PFSK-1 (cell line): ENCODE data around the gene MMP23B. TPM values are rescaled to one million over a fixed set of nuclear protein-coding genes. Genes with fewer than 3 reads are reported as not detected.

ENCODE experiments used
- FOXP2 ChIP-seq: optimal IDR thresholded peaks from 2 replicates; pipeline ENCODE3; 2011; ENCODE audit warnings: borderline replicate concordance, control low read depth, inconsistent platforms; ENCODE audit not compliant: insufficient read depth; ENCODE audit errors: extremely low read length, extremely low read depth
- POLR2AphosphoS5 ChIP-seq: IDR thresholded peaks from 2 replicates; pipeline ENCODE4 v1.6.1; 2012; ENCODE audit warnings: low read depth, mild to moderate bottlenecking, control low read depth, low read length, moderate library complexity
- SIN3A ChIP-seq: IDR thresholded peaks from 2 replicates; pipeline ENCODE4 v1.6.1; 2012; ENCODE audit warnings: mild to moderate bottlenecking, low read length, moderate library complexity, borderline replicate concordance; ENCODE audit not compliant: insufficient read depth
- TAF1 ChIP-seq: IDR thresholded peaks from 2 replicates; pipeline ENCODE4 v1.6.1; 2012; ENCODE audit warnings: low read length, control low read depth, borderline replicate concordance; ENCODE audit not compliant: insufficient read depth
- polyA plus RNA-seq: library from polyadenylated mRNA; unstranded; fragments of >200 nt; gene quantifications from one replicate; pipeline ENCODE4 v1.2.1, GENCODE V29; 2012; ENCODE audit warnings: low read depth, missing spikeins; ENCODE audit not compliant: insufficient read length
- TF ChIP-seq, protein P1 (sequence below), 2 experiments: IDR thresholded peaks; 2 replicates each; pipeline versions ENCODE4 v1.6.1 to v1.8.0; 2011 to 2012; ENCODE audit warnings: low read depth in 2 of 2, low read length in 2 of 2, control low read depth in 1 of 2, inconsistent platforms in 1 of 2, mild to moderate bottlenecking in 1 of 2, moderate library complexity in 1 of 2; ENCODE audit not compliant: insufficient read depth in 1 of 2

Gene MMP23B
- polyA plus RNA-seq: 3.4 TPM

GRCh38 chr1:1631782-1632420 lies at the start of gene MMP23B:
MMP23B (plus strand) TSS chr1:1632173; CDS start chr1:1632219, 46 bp downstream.
- no peak for TF ChIP-seq POLR2AphosphoS5
- no peak for TF ChIP-seq FOXP2
- TF ChIP-seq, protein P1, sequence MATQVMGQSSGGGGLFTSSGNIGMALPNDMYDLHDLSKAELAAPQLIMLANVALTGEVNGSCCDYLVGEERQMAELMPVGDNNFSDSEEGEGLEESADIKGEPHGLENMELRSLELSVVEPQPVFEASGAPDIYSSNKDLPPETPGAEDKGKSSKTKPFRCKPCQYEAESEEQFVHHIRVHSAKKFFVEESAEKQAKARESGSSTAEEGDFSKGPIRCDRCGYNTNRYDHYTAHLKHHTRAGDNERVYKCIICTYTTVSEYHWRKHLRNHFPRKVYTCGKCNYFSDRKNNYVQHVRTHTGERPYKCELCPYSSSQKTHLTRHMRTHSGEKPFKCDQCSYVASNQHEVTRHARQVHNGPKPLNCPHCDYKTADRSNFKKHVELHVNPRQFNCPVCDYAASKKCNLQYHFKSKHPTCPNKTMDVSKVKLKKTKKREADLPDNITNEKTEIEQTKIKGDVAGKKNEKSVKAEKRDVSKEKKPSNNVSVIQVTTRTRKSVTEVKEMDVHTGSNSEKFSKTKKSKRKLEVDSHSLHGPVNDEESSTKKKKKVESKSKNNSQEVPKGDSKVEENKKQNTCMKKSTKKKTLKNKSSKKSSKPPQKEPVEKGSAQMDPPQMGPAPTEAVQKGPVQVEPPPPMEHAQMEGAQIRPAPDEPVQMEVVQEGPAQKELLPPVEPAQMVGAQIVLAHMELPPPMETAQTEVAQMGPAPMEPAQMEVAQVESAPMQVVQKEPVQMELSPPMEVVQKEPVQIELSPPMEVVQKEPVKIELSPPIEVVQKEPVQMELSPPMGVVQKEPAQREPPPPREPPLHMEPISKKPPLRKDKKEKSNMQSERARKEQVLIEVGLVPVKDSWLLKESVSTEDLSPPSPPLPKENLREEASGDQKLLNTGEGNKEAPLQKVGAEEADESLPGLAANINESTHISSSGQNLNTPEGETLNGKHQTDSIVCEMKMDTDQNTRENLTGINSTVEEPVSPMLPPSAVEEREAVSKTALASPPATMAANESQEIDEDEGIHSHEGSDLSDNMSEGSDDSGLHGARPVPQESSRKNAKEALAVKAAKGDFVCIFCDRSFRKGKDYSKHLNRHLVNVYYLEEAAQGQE (IDR thresholded peaks at IDR 0.05; ENCODE audit: insufficient read depth in 1 of 2, low read depth in 2 of 2, low read length in 2 of 2): no peak
- no peak for TF ChIP-seq SIN3A
- no peak for TF ChIP-seq TAF1

DNA sequence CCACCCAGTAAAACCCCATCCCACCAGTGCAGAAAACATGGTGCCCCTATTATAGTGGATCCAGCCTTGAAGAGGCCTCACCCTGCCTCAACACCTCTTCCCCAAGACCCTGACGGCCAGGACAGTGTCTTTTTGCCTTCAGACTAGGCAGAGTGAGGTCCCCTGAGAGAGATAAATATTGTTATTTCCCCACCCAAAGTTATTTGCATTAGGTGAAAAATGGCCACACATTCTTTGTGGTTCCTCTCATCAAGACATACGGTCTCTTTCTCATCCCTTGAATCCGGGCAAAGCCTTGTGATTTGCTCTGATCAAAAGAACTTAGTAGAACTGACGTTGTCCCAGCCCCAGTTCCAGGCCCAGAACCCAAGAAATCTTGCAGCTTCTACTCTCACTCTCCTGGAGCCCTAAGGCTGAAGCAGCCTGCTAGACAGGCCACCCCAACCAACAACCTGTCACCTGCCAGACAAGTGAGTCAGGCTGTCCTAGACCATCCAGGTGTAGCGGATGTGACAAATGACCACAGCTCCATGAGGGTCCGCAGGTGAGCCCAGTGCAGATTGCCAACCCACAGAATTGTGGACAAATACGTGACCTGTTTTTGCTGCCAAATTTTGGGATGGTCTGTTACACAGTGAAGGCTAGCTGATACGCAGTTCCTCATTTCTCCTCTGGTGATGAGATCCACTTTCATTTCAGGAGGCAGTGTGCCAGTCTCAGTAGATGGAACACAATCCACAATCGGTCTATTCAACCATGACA lies 49.2 kb upstream of the MMP23B start:
- TF ChIP-seq SIN3A (no peak), POLR2AphosphoS5 (no peak), FOXP2 (no peak), TAF1 (no peak)
- TF ChIP-seq, protein P1 (IDR thresholded peaks at IDR 0.05; ENCODE audit: insufficient read depth in 1 of 2, low read depth in 2 of 2, low read length in 2 of 2): no peak

GRCh38 chr1:1583347-1584010 lies 48.5 kb upstream of the MMP23B start:
- TF ChIP-seq TAF1: no peak
- TF ChIP-seq POLR2AphosphoS5: no peak
- TF ChIP-seq FOXP2: no peak
- TF ChIP-seq SIN3A: no peak
- TF ChIP-seq, protein P1 (IDR thresholded peaks at IDR 0.05; ENCODE audit: insufficient read depth in 1 of 2, low read depth in 2 of 2, low read length in 2 of 2): no peak

- TF ChIP-seq TAF1: no peak
- TF ChIP-seq SIN3A: no peak
These were observed 40.5 kb upstream of the MMP23B start for GRCh38 chr1:1591452-1591851.

DNA sequence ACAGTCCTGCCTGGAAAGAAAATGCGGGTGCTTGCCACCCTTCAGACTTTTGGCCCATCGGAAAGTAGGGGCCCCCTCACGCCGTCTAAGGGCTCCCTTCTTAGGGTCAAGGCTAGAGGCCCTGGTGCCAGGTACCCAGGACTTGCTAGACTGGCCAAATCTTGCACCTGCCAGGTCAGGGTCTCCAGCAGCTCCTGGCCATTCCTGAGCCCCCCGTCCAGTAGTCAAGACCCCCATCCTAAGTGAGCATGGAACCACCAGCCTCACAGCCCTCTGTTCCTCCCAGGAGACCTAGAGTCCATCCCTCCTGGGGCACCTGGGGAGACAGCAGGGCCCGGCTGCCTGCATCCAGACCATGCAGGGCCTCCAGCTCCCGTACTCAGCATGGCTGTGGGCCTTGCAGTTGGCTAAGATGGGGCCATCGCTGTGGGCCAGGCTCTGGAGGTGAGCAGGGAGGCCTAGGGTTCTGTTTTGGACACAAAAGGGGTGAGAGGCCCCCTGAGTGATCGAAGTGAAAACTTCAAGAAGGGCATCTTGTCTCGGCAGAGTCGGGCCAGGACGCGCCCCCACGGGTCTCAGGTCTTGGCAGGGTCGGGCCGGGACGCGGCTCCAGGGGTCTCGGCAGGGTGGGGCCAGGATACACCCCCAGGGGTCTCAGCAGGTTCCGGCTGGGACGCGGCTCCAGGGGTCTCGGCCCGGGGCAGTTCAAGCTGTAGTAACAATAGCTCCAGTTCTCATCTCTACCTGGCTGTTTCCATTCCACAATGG lies 38.0 kb upstream of the MMP23B start:
- TF ChIP-seq TAF1 (no peak), POLR2AphosphoS5 (no peak), SIN3A (no peak), FOXP2 (no peak)
- TF ChIP-seq, protein P1 (IDR thresholded peaks at IDR 0.05; ENCODE audit: insufficient read depth in 1 of 2, low read depth in 2 of 2, low read length in 2 of 2): no peak
